Stimulated activated naive B cell treated with anti-CD40 and anti-IgM and Interleukin-4, amounts not matched to agents 10 μg/mL and 1 μg/mL and 100 μg/mL, for 72 hours (primary cell): ENCODE results near the gene GPR68.
"Not testable (repeated sequence)": the region's sequence is repeated elsewhere in the genome, so short reads cannot be mapped to it uniquely, and the experiment has no call there.

Source experiments
- ATAC-seq, 2 donors: fragments of 150-1000 bp; cut with Tn5 transposase; replicated peaks; 2 replicates each; pipeline ENCODE4 v1.10.0; 2021; ENCODE audit warnings: moderate library complexity in 1 of 2
- DNase-seq: peaks from one replicate; pipeline ENCODE4 v3.0.0; 2021
- H3K27ac Mint-ChIP-seq: one replicate; pipeline ENCODE4 v1.8.0; 2022; ENCODE audit warnings: mild to moderate bottlenecking, mixed read lengths
- H3K27me3 Mint-ChIP-seq, 2 donors: one replicate each; pipeline ENCODE4 v1.8.0; 2022; ENCODE audit warnings: mixed read lengths in 2 of 2
- H3K36me3 Mint-ChIP-seq, 2 donors: one replicate each; pipeline ENCODE4 v1.8.0; 2022; ENCODE audit warnings: mixed read lengths in 2 of 2, mild to moderate bottlenecking in 1 of 2
- H3K4me1 Mint-ChIP-seq, 2 donors: one replicate each; pipeline ENCODE4 v1.8.0; 2022; ENCODE audit warnings: mixed read lengths in 2 of 2, mild to moderate bottlenecking in 1 of 2
- H3K4me3 Mint-ChIP-seq, 2 donors: one replicate each; pipeline ENCODE4 v1.8.0; 2022; ENCODE audit warnings: mild to moderate bottlenecking in 2 of 2, mixed read lengths in 2 of 2, moderate library complexity in 1 of 2
- H3K9me3 Mint-ChIP-seq, 2 donors: one replicate each; pipeline ENCODE4 v1.8.0; 2022; ENCODE audit warnings: mixed read lengths in 2 of 2, mild to moderate bottlenecking in 1 of 2

The GPR68 gene

GRCh38 chr14:91223028-91223783 is 21.3 kb downstream of the GPR68 start:
- H3K9me3 Mint-ChIP-seq = no peaks in the 10 kb centered on the region
- H3K4me1 Mint-ChIP-seq = peaks cover 37 to 58% of the 10 kb centered on the region in 2 donors
- peaks cover 41 to 60% of the 10 kb centered on the region in 2 donors for H3K36me3 Mint-ChIP-seq
- H3K27me3 Mint-ChIP-seq = no peaks in the 10 kb centered on the region
- no peak overlapping the region for H3K4me3 Mint-ChIP-seq
- peak overlapping the region; percentile 53 for H3K27ac Mint-ChIP-seq
- DNase-seq (no peak), ATAC-seq (peak; percentile 36 to 66)

- Mint-ChIP-seq H3K9me3 (no peaks in the 10 kb centered on the region), H3K27ac (peak overlapping the region; percentile 2), H3K4me3 (no peak overlapping the region), H3K27me3 (no peaks in the 10 kb centered on the region), H3K4me1 (peaks cover 22 to 44% of the 10 kb centered on the region in 2 donors), H3K36me3 (peaks cover 45 to 71% of the 10 kb centered on the region in 2 donors)
- ATAC-seq (no peak), DNase-seq (no peak)
These were observed 23.2 kb downstream of the GPR68 start for GRCh38 chr14:91221270-91221669.

DNA sequence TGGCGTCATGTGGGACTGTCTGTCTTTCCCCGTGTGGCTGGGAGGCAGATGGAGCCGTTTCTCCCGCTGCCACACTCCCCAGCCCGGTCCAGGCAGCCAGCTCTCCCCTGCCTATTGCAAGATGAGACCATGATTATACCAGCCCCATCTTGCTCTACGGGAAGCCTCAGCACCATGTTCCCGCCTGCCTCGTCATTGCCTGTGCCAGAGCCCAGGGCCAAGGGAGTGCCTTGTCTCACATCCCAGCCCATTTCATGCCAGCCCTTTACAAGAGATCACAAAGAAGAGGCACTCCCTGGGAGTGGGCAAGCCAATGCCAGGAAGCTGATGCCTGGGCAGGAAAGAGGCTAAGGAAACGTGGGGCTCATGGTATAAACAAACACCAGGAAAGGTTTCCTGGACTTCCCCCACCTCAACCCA is 23.9 kb downstream of the GPR68 start:
- DNase-seq = no peak
- H3K27me3 Mint-ChIP-seq = no peaks in the 10 kb centered on the region
- no peak for ATAC-seq
- H3K4me3 Mint-ChIP-seq = no peak overlapping the region
- H3K9me3 Mint-ChIP-seq = no peaks in the 10 kb centered on the region
- H3K36me3 Mint-ChIP-seq = peaks cover 48 to 77% of the 10 kb centered on the region in 2 donors
- peaks cover 16 to 37% of the 10 kb centered on the region in 2 donors for H3K4me1 Mint-ChIP-seq
- H3K27ac Mint-ChIP-seq = no peak overlapping the region

DNA sequence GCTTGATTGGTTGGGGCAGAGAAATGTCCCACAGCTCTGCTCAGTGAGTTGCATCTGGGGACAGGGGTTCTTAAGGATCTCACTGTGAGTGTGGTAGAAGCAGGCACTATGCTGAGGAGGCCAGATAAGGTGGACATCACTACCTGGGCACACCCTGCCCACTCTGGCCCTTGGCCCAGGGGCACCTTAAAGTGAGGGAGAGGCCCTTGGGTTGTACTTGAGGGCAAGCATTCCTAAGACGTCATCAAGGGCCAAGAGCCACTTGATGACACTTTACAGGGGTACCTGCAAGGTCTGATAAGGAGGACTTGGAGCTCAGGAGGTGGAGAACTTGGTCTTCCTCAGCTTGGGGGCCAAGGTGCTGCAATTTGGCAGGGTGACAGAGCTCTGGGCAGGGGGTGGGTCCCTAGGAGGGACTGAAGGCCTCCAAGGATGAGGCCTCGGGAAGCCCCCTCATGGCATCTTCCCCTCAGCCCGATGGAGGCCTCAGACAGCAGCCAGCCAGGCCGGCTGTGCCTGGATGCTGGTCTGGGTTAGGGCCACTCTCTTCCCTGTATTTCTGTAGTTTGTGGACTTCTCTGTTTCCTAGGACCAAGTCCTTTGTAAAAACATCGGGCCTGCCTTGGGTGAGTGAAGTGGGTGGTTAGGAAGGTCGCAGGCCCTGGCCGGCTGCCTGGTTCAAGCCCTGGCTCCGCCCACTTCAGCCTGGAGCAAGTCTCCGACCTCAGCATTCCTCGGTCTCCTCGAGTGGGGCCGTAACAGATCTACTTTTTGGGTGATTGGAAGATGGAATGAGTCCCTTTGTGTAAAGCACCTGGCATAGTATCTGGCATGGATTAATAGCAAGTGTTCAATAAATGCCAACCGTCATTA is 24.8 kb downstream of the GPR68 start:
- DNase-seq (no peak), ATAC-seq (no peak)
- H3K4me3 Mint-ChIP-seq = no peak overlapping the region
- H3K9me3 Mint-ChIP-seq = no peaks in the 10 kb centered on the region
- H3K27ac Mint-ChIP-seq = no peak overlapping the region
- peaks cover 45 to 78% of the 10 kb centered on the region in 2 donors for H3K36me3 Mint-ChIP-seq
- H3K4me1 Mint-ChIP-seq = peaks cover 16 to 33% of the 10 kb centered on the region in 2 donors
- H3K27me3 Mint-ChIP-seq = no peaks in the 10 kb centered on the region

DNA sequence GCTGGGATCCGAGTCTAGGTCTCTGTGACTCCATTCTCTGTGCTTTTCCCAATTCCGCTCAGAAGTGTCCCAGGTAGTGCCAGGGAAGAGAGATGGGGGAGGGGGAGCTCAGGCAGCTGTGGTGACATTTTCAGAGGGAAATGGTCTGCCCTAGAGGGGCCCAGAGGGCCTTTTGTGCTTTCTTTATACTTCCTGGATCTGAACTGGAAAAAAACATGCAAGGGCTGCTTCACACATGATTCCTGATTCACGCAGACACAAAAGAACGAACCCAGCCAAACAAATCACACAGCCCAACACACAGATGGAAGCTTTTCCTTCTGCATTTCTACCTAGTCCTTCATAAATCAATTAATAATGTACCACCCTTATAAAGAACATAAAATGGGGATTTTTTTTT is 26.5 kb downstream of the GPR68 start:
- no peaks in the 10 kb centered on the region for H3K27me3 Mint-ChIP-seq
- H3K36me3 Mint-ChIP-seq = peaks cover 49 to 80% of the 10 kb centered on the region in 2 donors
- no peak overlapping the region for H3K27ac Mint-ChIP-seq
- H3K9me3 Mint-ChIP-seq = no peaks in the 10 kb centered on the region
- H3K4me1 Mint-ChIP-seq = peaks cover 13 to 29% of the 10 kb centered on the region in 2 donors
- ATAC-seq (no peak), DNase-seq (no peak)
- H3K4me3 Mint-ChIP-seq = no peak overlapping the region

DNA sequence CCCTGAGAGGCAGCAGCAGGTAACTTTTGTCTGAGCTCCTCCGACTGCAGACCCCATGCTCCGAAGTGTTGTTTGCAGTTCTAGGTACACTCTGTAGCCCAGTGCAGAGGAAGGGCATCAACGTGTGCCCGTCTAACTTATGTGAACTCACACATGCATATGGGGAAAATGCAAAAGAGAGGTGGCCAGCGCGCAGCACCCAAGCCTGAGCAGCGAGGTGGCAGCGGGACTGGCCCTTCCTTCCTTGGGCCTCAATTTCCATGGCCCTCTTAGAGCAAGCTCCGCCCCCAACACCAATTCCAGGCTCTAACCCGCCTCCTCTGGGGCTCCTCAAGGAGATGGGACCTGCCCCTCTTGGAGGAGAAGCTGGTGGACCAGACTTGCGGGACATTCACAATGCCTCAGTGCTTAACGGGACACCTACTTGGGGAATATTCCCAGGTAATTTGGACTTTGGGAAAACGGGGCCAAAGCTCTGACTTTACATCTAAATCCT is 27.7 kb downstream of the GPR68 start:
- no peak for ATAC-seq
- no peak overlapping the region for H3K4me3 Mint-ChIP-seq
- no peak overlapping the region for H3K27ac Mint-ChIP-seq
- no peaks in the 10 kb centered on the region for H3K9me3 Mint-ChIP-seq
- no peak for DNase-seq
- H3K4me1 Mint-ChIP-seq = peaks cover 5 to 19% of the 10 kb centered on the region in 2 donors
- peaks cover 40 to 74% of the 10 kb centered on the region in 2 donors for H3K36me3 Mint-ChIP-seq
- H3K27me3 Mint-ChIP-seq = no peaks in the 10 kb centered on the region

- H3K4me3 Mint-ChIP-seq = no peak overlapping the region
- H3K4me1 Mint-ChIP-seq = peaks cover 0 to 7% of the 10 kb centered on the region in 2 donors
- H3K27ac Mint-ChIP-seq = no peak overlapping the region
- ATAC-seq (no peak), DNase-seq (no peak)
- H3K9me3 Mint-ChIP-seq = no peaks in the 10 kb centered on the region
- no peaks in the 10 kb centered on the region for H3K27me3 Mint-ChIP-seq
- H3K36me3 Mint-ChIP-seq = peaks cover 39 to 68% of the 10 kb centered on the region in 2 donors
These were observed 29.1 kb downstream of the GPR68 start for GRCh38 chr14:91215381-91215780.

GRCh38 chr14:91214306-91214705 is 30.2 kb downstream of the GPR68 start:
- Mint-ChIP-seq H3K27me3 (no peaks in the 10 kb centered on the region), H3K36me3 (peaks cover 43 to 69% of the 10 kb centered on the region in 2 donors), H3K27ac (peak overlapping the region; percentile 16), H3K4me3 (no peak overlapping the region), H3K4me1 (peaks cover 0 to 5% of the 10 kb centered on the region in 2 donors), H3K9me3 (no peaks in the 10 kb centered on the region)
- ATAC-seq (no peak), DNase-seq (no peak)

DNA sequence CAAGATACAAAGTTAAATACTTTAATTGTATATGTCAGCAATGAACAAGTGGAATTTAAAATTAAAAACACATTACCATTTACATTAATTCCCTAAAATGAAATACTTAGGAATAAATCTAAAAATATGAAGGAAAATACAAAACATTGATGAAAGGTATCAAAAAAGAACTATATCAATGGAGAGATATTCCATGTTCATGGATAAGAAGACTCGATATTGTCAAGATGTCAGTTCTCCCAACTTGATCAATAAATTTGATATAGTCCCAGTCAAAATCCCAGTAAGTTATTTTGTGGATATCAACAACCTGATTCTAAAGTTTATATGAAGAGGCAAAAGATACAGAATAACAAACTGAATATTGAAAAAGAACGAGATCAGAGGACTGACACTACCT is 33.5 kb downstream of the GPR68 start:
- DNase-seq (no peak), ATAC-seq (no peak)
- no peaks in the 10 kb centered on the region for H3K27me3 Mint-ChIP-seq
- no peak overlapping the region for H3K4me3 Mint-ChIP-seq
- H3K9me3 Mint-ChIP-seq = no peaks in the 10 kb centered on the region
- no peak overlapping the region for H3K27ac Mint-ChIP-seq
- H3K4me1 Mint-ChIP-seq = peaks cover 0 to 4% of the 10 kb centered on the region in 2 donors
- peaks cover 49 to 68% of the 10 kb centered on the region in 2 donors for H3K36me3 Mint-ChIP-seq

DNA sequence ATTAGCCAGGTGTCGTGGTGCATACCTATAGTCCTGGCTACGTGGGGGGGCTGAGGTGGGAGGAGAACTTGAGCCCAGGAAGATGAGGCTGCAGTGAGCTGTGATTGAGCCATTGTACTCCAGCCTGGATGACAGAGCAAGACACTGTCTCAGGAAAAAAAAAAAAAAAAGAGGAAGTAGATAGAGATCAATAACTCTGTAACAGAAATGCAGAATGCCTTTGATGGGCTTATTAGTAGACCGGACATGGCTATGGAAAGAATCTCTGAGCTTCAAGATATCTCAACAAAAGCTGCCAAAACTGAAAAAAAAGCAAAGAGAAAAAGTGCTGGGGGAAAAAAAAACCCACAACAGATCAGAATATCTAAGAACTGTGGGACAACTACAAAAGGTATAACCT is 37.5 kb downstream of the GPR68 start:
- H3K27ac Mint-ChIP-seq = no peak overlapping the region
- H3K9me3 Mint-ChIP-seq = no peaks in the 10 kb centered on the region
- no peak for ATAC-seq
- no peak overlapping the region for H3K4me3 Mint-ChIP-seq
- DNase-seq = no peak
- peaks cover 67 to 79% of the 10 kb centered on the region in 2 donors for H3K36me3 Mint-ChIP-seq
- H3K4me1 Mint-ChIP-seq = peaks cover 8 to 12% of the 10 kb centered on the region in 2 donors
- no peaks in the 10 kb centered on the region for H3K27me3 Mint-ChIP-seq

DNA sequence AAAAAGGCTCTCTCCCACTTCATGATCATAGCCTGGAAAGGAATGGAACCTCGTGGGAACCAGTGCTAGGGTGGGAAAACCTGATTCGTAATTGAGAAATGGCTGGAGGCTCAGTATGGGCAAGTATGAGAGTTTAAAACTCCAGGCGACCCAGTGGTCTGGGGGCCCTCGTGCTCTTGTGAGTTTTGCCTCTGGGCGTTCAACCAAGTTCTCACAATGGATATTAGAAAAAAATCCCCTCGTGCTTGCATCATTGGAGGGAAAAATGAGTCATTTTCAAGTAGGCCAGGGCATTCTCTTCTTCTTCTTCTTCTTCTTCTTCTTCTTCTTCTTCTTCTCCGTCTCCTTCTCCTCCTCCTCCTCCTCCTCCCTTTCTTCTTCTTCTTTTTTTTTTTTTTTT is 39.0 kb downstream of the GPR68 start:
- H3K36me3 Mint-ChIP-seq = peaks cover 71 to 79% of the 10 kb centered on the region in 2 donors
- no peak overlapping the region for H3K4me3 Mint-ChIP-seq
- DNase-seq (no peak), ATAC-seq (peak in 1 of 2 donors; percentile 50)
- peaks cover 8 to 12% of the 10 kb centered on the region in 2 donors for H3K4me1 Mint-ChIP-seq
- H3K9me3 Mint-ChIP-seq = no peaks in the 10 kb centered on the region
- H3K27me3 Mint-ChIP-seq = no peaks in the 10 kb centered on the region
- H3K27ac Mint-ChIP-seq = peak overlapping the region; percentile 81

DNA sequence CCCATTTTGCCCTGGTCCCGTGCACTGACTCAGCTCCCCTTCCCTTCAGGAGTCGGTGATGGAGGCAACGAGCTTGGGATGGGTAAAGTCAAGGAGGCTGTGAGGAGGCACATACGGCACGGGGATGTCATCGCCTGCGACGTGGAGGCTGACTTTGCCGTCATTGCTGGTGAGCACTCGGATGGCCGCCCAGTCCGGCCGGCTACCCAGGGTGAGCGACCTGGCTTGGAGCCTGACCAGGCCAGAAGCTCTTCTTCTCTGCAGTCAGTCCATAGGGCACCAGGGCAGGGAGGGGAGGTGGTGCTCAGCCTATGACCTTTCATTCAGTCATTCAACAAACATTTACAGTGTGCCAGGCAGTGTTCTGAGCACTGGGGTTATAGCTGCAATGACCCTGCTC is 39.8 kb downstream of the GPR68 start:
- Mint-ChIP-seq H3K27me3 (no peaks in the 10 kb centered on the region), H3K4me1 (peaks cover 8 to 12% of the 10 kb centered on the region in 2 donors), H3K9me3 (no peaks in the 10 kb centered on the region), H3K27ac (no peak overlapping the region), H3K4me3 (no peak overlapping the region), H3K36me3 (peaks cover 72 to 82% of the 10 kb centered on the region in 2 donors)
- no peak for DNase-seq
- no peak for ATAC-seq

GRCh38 chr14:91202234-91202974 is 42.1 kb downstream of the GPR68 start:
- ATAC-seq = no peak
- DNase-seq = no peak
- no peaks in the 10 kb centered on the region for H3K9me3 Mint-ChIP-seq
- no peak overlapping the region for H3K4me3 Mint-ChIP-seq
- H3K27ac Mint-ChIP-seq = no peak overlapping the region
- peaks cover 75 to 81% of the 10 kb centered on the region in 2 donors for H3K36me3 Mint-ChIP-seq
- H3K27me3 Mint-ChIP-seq = no peaks in the 10 kb centered on the region
- H3K4me1 Mint-ChIP-seq = peaks cover 8 to 13% of the 10 kb centered on the region in 2 donors

DNA sequence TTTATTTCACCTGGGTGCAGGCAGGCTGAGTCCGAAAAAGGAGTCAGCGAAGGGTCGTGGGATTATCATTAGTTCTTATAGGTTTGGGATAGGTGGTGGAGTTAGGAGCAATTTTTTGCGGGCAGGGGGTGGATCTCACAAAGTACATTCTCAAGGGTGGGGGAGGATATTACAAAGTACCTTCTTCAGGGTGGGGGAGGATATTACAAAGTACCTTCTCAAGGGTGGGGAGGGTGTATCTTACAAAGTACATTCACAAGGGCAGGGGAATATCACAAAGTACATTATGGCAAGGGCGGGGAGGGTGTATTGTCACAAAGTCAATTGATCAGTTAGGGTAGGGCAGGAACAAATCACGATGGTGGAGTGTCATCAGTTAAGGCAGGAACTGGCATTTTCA is 43.7 kb downstream of the GPR68 start:
- H3K36me3 Mint-ChIP-seq = peaks cover 73 to 80% of the 10 kb centered on the region in 2 donors
- not testable (repeated sequence) for H3K27ac Mint-ChIP-seq, ATAC-seq, H3K4me3 Mint-ChIP-seq, H3K9me3 Mint-ChIP-seq, DNase-seq, H3K27me3 Mint-ChIP-seq, H3K4me1 Mint-ChIP-seq
